ENCODE measurements around the gene FCRL6.

Gene FCRL6

GRCh38 chr1:159790237-159790917 lies 11.8 kb upstream of the FCRL6 start:
- Histone ChIP-seq H3K4me1 (peaks cover 23% of the 10 kb centered on the region), H3K9me3 (no peaks in the 10 kb centered on the region), H3K27me3 (no peaks in the 10 kb centered on the region), H3K4me3 (ENCODE audit: low read depth, low read length) (no peak overlapping the region), H3K36me3 (no peaks in the 10 kb centered on the region)
- TF ChIP-seq CTCF (IDR thresholded peaks at IDR 0.05; ENCODE audit: low read depth, low read length): peak; percentile 78
- DNase-seq: peak; percentile 31

DNA sequence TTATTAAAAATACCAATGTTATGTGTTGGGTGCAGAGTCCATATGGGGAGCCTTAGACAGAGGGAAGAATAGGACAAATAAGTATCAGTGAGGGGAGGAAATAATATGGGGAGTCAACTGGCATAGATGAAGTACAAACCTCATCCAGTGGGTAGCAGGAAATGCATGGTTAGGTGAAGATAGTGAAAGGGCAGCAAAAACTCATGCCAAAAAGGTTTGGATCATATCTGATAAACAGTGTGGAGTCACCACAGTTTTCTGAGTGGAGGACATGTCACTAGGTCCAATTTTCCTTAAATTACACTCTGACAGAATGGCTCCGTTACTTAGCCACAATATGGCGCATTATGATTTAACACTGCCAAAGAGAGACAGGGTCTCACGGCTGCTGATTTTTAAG lies 11.1 kb upstream of the FCRL6 start:
- DNase-seq: no peak
- Histone ChIP-seq H3K9me3 (no peaks in the 10 kb centered on the region), H3K36me3 (no peaks in the 10 kb centered on the region), H3K4me1 (peaks cover 17% of the 10 kb centered on the region), H3K4me3 (ENCODE audit: low read depth, low read length) (no peak overlapping the region), H3K27me3 (peaks cover 2% of the 10 kb centered on the region; the same call in 1 of the 2 replicates)
- no peak for TF ChIP-seq CTCF (IDR thresholded peaks at IDR 0.05; ENCODE audit: low read depth, low read length)

DNA sequence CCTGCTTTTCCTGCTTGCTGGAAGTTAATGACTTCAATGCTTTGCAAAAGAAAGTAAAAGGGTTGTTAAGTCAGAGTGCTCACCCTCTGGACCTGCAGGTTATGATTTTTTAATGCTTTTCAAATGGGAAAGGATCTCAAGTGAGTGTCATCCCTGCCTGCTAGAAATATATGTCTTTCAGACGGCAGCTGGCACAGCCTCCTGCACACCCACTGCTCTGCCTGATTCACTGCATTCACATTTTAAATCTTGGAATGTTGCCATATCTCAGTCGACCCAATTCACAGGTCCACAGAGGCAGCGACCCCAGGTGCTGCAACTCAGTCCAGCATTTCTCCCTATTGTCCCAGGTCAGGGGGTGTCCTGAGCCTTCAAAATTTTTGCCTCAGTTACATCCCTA lies 10.7 kb upstream of the FCRL6 start:
- TF ChIP-seq CTCF (IDR thresholded peaks at IDR 0.05; ENCODE audit: low read depth, low read length): no peak
- DNase-seq: no peak
- H3K27me3 ChIP-seq: peaks cover 3% of the 10 kb centered on the region; the same call in 1 of the 2 replicates
- no peak overlapping the region for H3K4me3 ChIP-seq (ENCODE audit: low read depth, low read length)
- H3K4me1 ChIP-seq: peaks cover 12% of the 10 kb centered on the region
- H3K9me3 ChIP-seq: no peaks in the 10 kb centered on the region
- H3K36me3 ChIP-seq: no peaks in the 10 kb centered on the region

GRCh38 chr1:159795534-159795933 lies 6.6 kb upstream of the FCRL6 start:
- Histone ChIP-seq H3K4me1 (no peaks in the 10 kb centered on the region), H3K4me3 (ENCODE audit: low read depth, low read length) (no peak overlapping the region), H3K9me3 (no peaks in the 10 kb centered on the region), H3K27me3 (peaks cover 7% of the 10 kb centered on the region; the same call in 1 of the 2 replicates), H3K36me3 (no peaks in the 10 kb centered on the region)
- DNase-seq: no peak
- no peak for TF ChIP-seq CTCF (IDR thresholded peaks at IDR 0.05; ENCODE audit: low read depth, low read length)

- Histone ChIP-seq H3K9me3 (no peaks in the 10 kb centered on the region), H3K4me1 (no peaks in the 10 kb centered on the region), H3K4me3 (ENCODE audit: low read depth, low read length) (no peak overlapping the region), H3K27me3 (peaks cover 7% of the 10 kb centered on the region; the same call in 1 of the 2 replicates), H3K36me3 (no peaks in the 10 kb centered on the region)
- DNase-seq: peak; percentile 77
- peak; percentile 95 for TF ChIP-seq CTCF (IDR thresholded peaks at IDR 0.05; ENCODE audit: low read depth, low read length)
Observed at GRCh38 chr1:159798893-159799292, 3.3 kb upstream of the FCRL6 start.

GRCh38 chr1:159799446-159799985 lies 2.6 kb upstream of the FCRL6 start:
- TF ChIP-seq CTCF (IDR thresholded peaks at IDR 0.05; ENCODE audit: low read depth, low read length): no peak
- H3K27me3 ChIP-seq: peaks cover 7% of the 10 kb centered on the region; the same call in 1 of the 2 replicates
- H3K4me3 ChIP-seq (ENCODE audit: low read depth, low read length): no peak overlapping the region
- H3K9me3 ChIP-seq: no peaks in the 10 kb centered on the region
- no peak for DNase-seq
- H3K4me1 ChIP-seq: no peaks in the 10 kb centered on the region
- no peaks in the 10 kb centered on the region for H3K36me3 ChIP-seq
